Common myeloid progenitor, CD34-positive (primary cell): ENCODE data around the gene SV2A.

Experiments used
- CTCF ChIA-PET: fragments of 350-600 bp; sonication (Branson Sonifier 250); formaldehyde crosslinking; loops from one replicate; lab custom pipeline; 2021; ENCODE audit warnings: antibody characterized with exemption; lab: Charles Lee
- POLR2A ChIA-PET: fragments of 350-600 bp; sonication (Branson Sonifier 250); formaldehyde crosslinking; loops from one replicate; lab custom pipeline; 2021; ENCODE audit warnings: antibody characterized with exemption; lab: Charles Lee
- DNase-seq, 3 donors: peaks; one replicate each; pipeline versions ENCODE4 v3.0.0 to v3.0.0-alpha.2; 2013
- H3K27ac ChIP-seq, 2 experiments: 1 replicate in 1 of 2; 2 replicates in 1 of 2; pipeline ENCODE4 v1.7.0; 2013; ENCODE audit warnings: inconsistent platforms in 2 of 2, low read length in 2 of 2, mild to moderate bottlenecking in 2 of 2, low read depth in 1 of 2, moderate library complexity in 1 of 2; ENCODE audit not compliant: severe bottlenecking in 2 of 2, insufficient read depth in 1 of 2, poor library complexity in 1 of 2
- H3K27me3 ChIP-seq, 5 experiments: replicated peaks in 2 of 5; 1 replicate in 3 of 5; 2 replicates in 2 of 5; pipeline versions ENCODE4 v1.6.1 to v1.7.0; 2013; ENCODE audit warnings: low read length in 4 of 5, mild to moderate bottlenecking in 2 of 5, moderate library complexity in 2 of 5, inconsistent platforms in 1 of 5; ENCODE audit not compliant: insufficient read depth in 5 of 5, control insufficient read depth in 4 of 5
- H3K36me3 ChIP-seq, 4 experiments: 1 replicate in 2 of 4; 2 replicates in 2 of 4; pipeline versions ENCODE4 v1.6.1 to v1.7.0; 2013; ENCODE audit warnings: low read length in 3 of 4, control low read depth in 1 of 4, mild to moderate bottlenecking in 1 of 4; ENCODE audit not compliant: control insufficient read depth in 4 of 4, insufficient read depth in 4 of 4
- H3K4me1 ChIP-seq, 4 experiments: 1 replicate in 3 of 4; 2 replicates in 1 of 4; pipeline versions ENCODE4 v1.6.1 to v1.7.1; 2013; ENCODE audit warnings: low read length in 3 of 4, mild to moderate bottlenecking in 3 of 4, control low read depth in 1 of 4, inconsistent platforms in 1 of 4, moderate library complexity in 1 of 4; ENCODE audit not compliant: control insufficient read depth in 4 of 4, insufficient read depth in 4 of 4; ENCODE audit errors: control extremely low read depth in 1 of 4
- H3K4me3 ChIP-seq, 7 experiments: 1 replicate in 4 of 7; 2 replicates in 3 of 7; pipeline versions ENCODE4 v1.5.1 to v1.7.0; 2013; ENCODE audit warnings: mild to moderate bottlenecking in 7 of 7, low read length in 6 of 7, moderate library complexity in 6 of 7, inconsistent platforms in 2 of 7, low read depth in 2 of 7, control low read depth in 1 of 7; ENCODE audit not compliant: insufficient read depth in 4 of 7, control insufficient read depth in 1 of 7; ENCODE audit errors: extremely low read depth in 1 of 7
- H3K9me3 ChIP-seq, 5 experiments: 1 replicate in 4 of 5; 2 replicates in 1 of 5; pipeline versions ENCODE4 v1.6.1 to v1.7.1; 2013; ENCODE audit warnings: low read length in 4 of 5, mild to moderate bottlenecking in 2 of 5, inconsistent platforms in 1 of 5, low read depth in 1 of 5, moderate library complexity in 1 of 5; ENCODE audit not compliant: control insufficient read depth in 4 of 5, insufficient read depth in 2 of 5; ENCODE audit errors: control extremely low read depth in 1 of 5
- WGBS: methylation state at CpG from one replicate; pipeline ENCODE4 v1.1.5; 2013; ENCODE audit not compliant: insufficient coverage; 5-methylcytosine and 5-hydroxymethylcytosine counted together

The SV2A gene

GRCh38 chr1:149926296-149926695 lies 8.7 kb upstream of the SV2A start:
- ChIA-PET CTCF (no interaction called here), POLR2A (interaction anchor here (0.9 kb wide), 1 partner anchor 10 kb away, joined by 3 read pairs; no protein-coding TSS in a partner anchor)
- H3K4me1 ChIP-seq = peaks cover 7 to 33% (median 18%) of the 10 kb centered on the region in 4 experiments
- no peaks in the 10 kb centered on the region for H3K27me3 ChIP-seq
- no peaks in the 10 kb centered on the region for H3K9me3 ChIP-seq
- H3K4me3 ChIP-seq = peak overlapping the region in 4 of 7 experiments; percentile 85 to 99 (median 87)
- H3K36me3 ChIP-seq = peaks cover 12 to 51% (median 39%) of the 10 kb centered on the region in 4 experiments
- WGBS = 93% methylated on average over 9 of the region's 9 CpGs
- DNase-seq = no peak
- no peak overlapping the region for H3K27ac ChIP-seq

GRCh38 chr1:149925751-149926150 lies 8.1 kb upstream of the SV2A start:
- WGBS = no CpG with 5 or more reads among the region's 2 CpGs
- ChIA-PET CTCF (no interaction called here), POLR2A (interaction anchor here (0.9 kb wide), 1 partner anchor 10 kb away, joined by 3 read pairs; no protein-coding TSS in a partner anchor)
- Histone ChIP-seq H3K36me3 (peaks cover 12 to 51% (median 39%) of the 10 kb centered on the region in 4 experiments), H3K4me3 (no peak overlapping the region), H3K9me3 (no peaks in the 10 kb centered on the region), H3K27ac (no peak overlapping the region), H3K4me1 (peaks cover 7 to 33% (median 18%) of the 10 kb centered on the region in 4 experiments), H3K27me3 (no peaks in the 10 kb centered on the region)
- no peak for DNase-seq

DNA sequence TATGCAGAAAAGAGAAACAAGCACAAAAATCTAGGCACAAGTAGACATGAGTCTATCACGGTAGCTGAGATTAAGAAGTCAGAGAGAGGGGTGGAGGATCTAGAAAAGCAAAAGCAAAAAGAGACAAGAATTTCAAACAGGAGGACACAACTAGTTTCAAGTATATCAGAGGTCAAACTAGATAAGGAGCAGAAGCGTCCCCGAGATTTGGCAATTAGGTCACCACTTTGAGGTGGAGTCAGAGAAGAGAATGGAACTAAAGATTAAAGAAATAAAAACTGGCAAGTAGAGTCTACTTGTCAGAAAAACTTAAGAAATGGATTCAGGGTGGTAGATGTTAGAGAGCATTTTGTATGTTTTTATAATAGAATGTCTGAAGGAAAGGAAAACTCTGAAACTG lies 7.7 kb upstream of the SV2A start:
- Histone ChIP-seq H3K4me1 (peaks cover 7 to 33% (median 18%) of the 10 kb centered on the region in 4 experiments), H3K36me3 (peaks cover 12 to 51% (median 39%) of the 10 kb centered on the region in 4 experiments), H3K27me3 (no peaks in the 10 kb centered on the region), H3K4me3 (no peak overlapping the region), H3K27ac (no peak overlapping the region), H3K9me3 (no peaks in the 10 kb centered on the region)
- DNase-seq = no peak
- ChIA-PET POLR2A (no interaction called here), CTCF (no interaction called here)
- 100% methylated on average over 3 of the region's 3 CpGs for WGBS

- peaks cover 5 to 24% (median 17%) of the 10 kb centered on the region in 4 experiments for H3K4me1 ChIP-seq
- CTCF ChIA-PET = no interaction called here
- no peak for DNase-seq
- H3K36me3 ChIP-seq = peaks cover 12 to 51% (median 39%) of the 10 kb centered on the region in 4 experiments
- WGBS = 89% methylated on average over 10 of the region's 10 CpGs
- no peaks in the 10 kb centered on the region for H3K9me3 ChIP-seq
- H3K27me3 ChIP-seq = no peaks in the 10 kb centered on the region
- POLR2A ChIA-PET = no interaction called here
- no peak overlapping the region for H3K4me3 ChIP-seq
- H3K27ac ChIP-seq = no peak overlapping the region
Measured at GRCh38 chr1:149923626-149924025, 6.0 kb upstream of the SV2A start.

GRCh38 chr1:149916898-149917252 lies 769 bp downstream of the SV2A start:
- H3K36me3 ChIP-seq = peaks cover 4 to 19% (median 7%) of the 10 kb centered on the region in 4 experiments
- H3K27ac ChIP-seq = peak overlapping the region in 1 of 2 experiments; percentile 72
- H3K4me1 ChIP-seq = peaks cover 8 to 41% (median 35%) of the 10 kb centered on the region in 4 experiments
- no peaks in the 10 kb centered on the region for H3K27me3 ChIP-seq
- WGBS = 0% methylated on average over 3 of the region's 10 CpGs
- H3K4me3 ChIP-seq = peak overlapping the region; percentile 58 to 97 (median 81)
- DNase-seq = no peak
- POLR2A ChIA-PET = interaction anchor here (1.6 to 1.9 kb wide), 2 partner anchors 11 to 29 kb away, joined by 5 to 13 read pairs; partner anchors contain the start of gene SF3B4
- H3K9me3 ChIP-seq = no peaks in the 10 kb centered on the region
- CTCF ChIA-PET = interaction anchor here (0.7 to 1.3 kb wide), 3 partner anchors 13 to 28 kb away, joined by 3 to 4 read pairs (median 3); no protein-coding TSS in a partner anchor

DNA sequence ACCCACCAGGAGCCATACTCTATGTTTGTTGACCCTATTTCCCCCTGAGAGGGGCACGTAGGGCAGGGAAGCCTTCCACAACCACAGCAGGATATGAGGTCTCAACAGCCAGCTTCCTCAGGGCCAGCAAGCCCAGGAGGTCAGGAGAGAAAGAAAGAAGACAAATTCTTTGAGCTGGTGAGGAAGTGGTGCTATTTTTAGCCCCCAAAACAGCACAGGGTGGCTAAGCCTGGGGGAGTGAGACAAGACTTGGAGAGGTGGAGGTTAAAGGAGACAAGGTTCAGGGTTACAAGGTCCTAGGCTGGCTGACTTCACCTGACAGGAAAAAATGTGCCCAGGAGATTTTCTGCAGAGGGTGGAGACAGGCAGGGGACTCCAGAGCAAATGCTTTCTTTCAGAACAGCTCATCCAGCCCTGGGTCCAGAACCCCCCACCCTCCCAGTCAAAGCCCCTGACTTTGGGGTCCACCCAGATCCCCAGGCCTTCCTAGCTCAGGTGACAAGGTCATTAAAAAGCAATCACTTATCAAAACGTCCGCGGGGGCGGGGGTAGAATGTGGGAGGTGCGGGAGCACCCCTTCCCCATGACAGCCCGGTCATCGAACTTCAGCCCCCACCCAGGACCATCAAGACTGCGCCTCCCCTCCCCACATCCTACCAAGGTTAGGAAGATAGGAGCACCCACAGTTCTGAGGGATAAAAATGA lies 1.3 kb downstream of the SV2A start:
- CTCF ChIA-PET = interaction anchor here (0.7 to 2.9 kb wide), 4 partner anchors 11 to 28 kb away, joined by 3 to 9 read pairs (median 4); no protein-coding TSS in a partner anchor
- H3K4me3 ChIP-seq = peak overlapping the region; percentile 26 to 97 (median 81)
- no peaks in the 10 kb centered on the region for H3K9me3 ChIP-seq
- POLR2A ChIA-PET = interaction anchor here (0.6 to 1.9 kb wide), 4 partner anchors 10 to 29 kb away, joined by 3 to 13 read pairs (median 4); partner anchors contain the start of gene SF3B4
- WGBS = no CpG with 5 or more reads among the region's 9 CpGs
- peak overlapping the region; percentile 33 to 72 for H3K27ac ChIP-seq
- no peaks in the 10 kb centered on the region for H3K27me3 ChIP-seq
- peaks cover 8 to 41% (median 35%) of the 10 kb centered on the region in 4 experiments for H3K4me1 ChIP-seq
- peak in 2 of 3 donors; percentile 35 to 48 for DNase-seq
- H3K36me3 ChIP-seq = peaks cover 0 to 24% (median 8%) of the 10 kb centered on the region in 4 experiments
